Islet of Langerhans (tissue), 1 donor: ENCODE data around the gene LINGO1.

ENCODE experiments used
- FAIRE-seq: peaks from one replicate; lab custom pipeline; 2011; peaks lifted over from hg19 to GRCh38; lab: Jason Lieb, UNC

The LINGO1 gene

GRCh38 chr15:77633134-77633912, 611 bp upstream of the LINGO1 start:
- FAIRE-seq = no peak

- FAIRE-seq = no peak
These were observed 773 bp downstream of the LINGO1 start for GRCh38 chr15:77631745-77632533.

- FAIRE-seq = no peak
These were observed 1.6 kb downstream of the LINGO1 start for GRCh38 chr15:77630956-77631744.

DNA sequence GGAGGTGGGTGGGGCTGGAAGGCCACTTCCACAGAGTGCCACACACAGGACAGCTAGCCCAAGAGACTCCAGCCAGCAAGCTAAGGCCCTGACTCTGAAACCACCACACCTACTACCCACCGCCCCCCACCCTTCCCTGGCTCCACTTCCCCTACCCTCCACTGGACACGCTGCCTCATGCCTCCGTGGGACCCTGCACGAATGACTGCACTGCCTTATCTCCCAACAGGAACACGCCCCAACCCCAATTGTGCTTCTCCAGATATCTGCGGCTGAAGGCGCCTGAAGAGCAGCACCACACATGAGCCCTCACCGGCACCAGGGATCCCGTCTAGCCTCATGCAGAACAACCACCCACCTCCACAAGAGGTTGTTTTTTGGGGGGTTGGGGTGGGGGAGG, 2.7 kb downstream of the LINGO1 start:
- FAIRE-seq = no peak

DNA sequence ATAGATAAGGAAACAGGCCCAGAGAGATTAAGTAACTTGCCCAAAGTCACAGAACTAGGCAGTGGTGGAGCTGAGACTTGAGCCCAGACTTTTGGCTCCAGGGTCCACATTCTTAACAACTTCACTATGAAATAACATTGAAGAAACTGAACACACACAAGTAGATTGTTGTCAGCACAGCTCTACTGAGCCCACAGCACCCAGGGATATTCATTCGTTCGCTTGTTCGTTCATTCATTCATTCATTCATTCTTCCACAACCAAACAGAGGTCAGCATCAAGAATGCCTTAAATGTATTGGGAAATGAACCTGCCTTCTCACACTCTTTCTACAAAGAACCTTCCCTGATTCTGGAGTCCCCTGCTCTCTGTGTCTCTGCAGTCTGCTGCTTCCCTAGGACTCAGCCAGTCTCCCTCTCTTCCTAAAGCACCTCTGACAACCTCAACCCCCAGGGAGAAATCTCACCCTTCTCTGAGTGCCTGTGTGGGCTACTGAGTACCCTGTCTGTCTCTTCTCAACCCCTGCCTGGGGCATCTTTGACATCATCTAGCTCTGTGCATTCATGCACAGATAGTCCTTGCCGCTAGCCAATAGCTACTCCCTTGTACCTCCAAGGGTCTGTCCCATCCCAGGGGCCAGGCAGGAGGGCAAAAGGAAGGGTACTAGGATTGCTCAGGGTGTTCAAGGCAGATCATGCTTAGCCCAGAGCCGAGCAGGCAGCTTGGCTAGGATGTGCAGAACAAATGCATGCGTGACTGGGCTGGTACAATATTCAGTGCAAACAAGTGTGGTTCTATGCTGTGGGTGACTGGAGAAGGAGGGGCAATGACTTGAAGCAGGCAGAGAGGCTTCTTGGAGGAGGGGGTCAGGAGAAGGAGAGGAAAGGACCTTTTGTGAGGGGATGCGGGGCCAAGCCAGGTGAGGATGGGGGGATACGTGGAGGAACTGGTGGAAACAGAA, 3.4 kb downstream of the LINGO1 start:
- no peak for FAIRE-seq

DNA sequence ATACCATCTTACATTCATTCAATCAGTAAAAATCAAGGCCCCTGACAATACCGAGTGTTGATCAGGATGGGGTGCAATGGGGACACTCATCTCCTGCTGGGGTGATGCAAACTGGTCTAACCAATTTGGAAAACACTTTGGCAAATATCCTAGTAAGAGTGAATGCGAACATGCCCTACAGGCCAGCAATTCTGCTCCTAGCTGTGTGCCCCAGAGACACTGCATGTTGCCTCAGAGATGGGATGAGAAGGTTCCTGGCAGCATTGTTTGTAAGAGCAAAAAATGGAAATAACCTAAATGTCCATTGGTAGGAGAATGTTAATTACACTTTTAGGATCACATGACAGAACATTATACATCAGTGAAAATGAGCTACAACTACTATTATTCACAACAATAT, 4.7 kb downstream of the LINGO1 start:
- FAIRE-seq = no peak

DNA sequence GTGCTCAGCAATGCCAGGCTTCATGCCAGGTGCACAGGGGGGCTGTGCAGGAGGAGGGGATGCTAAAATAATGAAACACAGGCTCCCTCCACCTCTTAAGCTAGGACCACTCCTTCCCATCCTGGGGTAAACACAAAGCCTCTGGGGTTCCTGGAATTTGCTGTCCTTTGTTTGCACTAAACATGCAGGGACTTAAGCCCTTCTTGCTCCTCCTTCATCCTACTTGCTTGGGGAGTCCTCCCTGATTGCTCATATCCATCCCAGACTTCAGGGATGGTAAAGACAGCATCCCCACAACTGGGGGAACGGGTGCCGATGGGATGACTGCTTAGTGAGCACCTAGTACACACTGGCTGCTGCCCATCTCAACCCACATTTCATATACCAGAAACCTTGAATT, 5.1 kb downstream of the LINGO1 start:
- no peak for FAIRE-seq

DNA sequence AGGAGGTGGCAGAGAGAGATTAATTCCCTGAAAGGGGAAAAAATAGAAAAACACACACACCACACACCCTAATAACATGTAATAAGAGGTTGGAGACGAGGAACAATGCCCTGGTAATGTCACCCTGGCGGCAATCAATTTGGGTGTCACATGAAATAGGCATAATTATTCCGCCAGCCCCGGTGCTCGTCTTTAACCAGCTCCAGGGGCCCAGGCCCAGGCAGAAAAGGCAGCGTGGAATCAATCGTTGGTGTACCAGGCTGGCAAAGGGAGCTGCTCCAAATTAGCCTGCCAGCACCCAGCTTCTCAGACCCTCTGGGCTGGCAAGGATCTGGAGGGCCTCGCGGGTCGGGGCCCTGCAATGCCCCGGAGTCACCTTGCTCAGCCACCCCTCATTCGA, 5.6 kb downstream of the LINGO1 start:
- FAIRE-seq = no peak

- FAIRE-seq = no peak
These were observed 6.7 kb downstream of the LINGO1 start for GRCh38 chr15:77626002-77626401.

- FAIRE-seq = no peak
These were observed 7.3 kb downstream of the LINGO1 start for GRCh38 chr15:77625376-77625775.

DNA sequence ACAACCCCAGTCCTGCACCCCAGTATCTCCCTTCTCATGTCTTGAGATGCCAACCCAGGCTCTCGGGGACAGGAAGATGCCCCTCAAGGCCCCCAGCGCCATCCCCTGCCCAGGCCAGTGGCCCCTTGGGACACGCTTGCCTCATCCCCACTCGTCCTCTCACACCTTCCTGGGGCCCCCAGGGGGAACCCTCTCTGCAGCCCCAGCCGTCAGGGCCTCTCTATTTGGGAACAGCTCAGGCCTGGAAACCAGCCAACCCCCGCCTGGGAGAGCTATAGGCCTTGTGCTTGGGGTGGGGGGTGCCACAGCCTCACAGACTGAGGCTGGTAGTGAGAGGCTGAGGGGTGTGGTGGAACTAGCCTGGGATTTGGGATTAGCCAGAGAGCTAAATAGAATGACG, 7.8 kb downstream of the LINGO1 start:
- no peak for FAIRE-seq

DNA sequence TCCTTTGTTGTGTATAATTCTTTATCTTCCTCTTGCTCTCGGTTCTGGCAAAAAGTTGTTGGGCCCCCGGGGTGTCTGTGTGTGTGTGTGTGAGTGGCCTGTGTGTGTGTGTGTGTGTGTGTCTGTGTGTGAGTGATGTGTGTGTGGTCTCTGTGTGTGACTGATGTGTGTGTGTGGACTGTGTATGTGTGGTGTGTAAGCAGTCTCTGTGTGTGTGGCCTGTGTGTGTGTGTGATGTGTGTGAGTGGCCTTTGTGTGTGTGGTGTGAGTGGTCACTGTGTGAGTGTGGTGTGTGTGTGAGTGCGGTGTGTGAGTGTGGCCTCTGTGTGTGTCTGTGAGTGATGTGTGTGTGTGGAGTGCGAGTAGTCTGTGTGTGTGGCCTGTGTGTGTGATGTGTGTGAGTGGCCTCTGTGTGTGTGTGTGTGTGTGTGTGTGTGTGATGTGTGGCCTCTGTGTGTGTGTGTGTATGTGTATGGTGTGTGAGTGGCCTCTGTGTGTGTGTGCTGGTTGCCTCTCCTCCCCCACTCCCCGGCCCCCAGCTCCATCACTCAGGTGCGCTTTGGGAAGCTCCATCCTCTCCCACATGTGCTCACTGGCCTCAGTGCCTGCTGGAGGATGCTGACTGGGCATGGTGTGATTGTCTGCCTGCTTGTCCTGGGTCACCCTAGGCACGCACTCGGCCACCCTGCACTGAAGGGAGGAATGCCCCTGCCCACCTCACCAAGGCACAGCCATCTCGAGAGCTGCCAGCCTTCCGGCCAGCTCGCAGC, 8.8 kb downstream of the LINGO1 start:
- FAIRE-seq = no peak

DNA sequence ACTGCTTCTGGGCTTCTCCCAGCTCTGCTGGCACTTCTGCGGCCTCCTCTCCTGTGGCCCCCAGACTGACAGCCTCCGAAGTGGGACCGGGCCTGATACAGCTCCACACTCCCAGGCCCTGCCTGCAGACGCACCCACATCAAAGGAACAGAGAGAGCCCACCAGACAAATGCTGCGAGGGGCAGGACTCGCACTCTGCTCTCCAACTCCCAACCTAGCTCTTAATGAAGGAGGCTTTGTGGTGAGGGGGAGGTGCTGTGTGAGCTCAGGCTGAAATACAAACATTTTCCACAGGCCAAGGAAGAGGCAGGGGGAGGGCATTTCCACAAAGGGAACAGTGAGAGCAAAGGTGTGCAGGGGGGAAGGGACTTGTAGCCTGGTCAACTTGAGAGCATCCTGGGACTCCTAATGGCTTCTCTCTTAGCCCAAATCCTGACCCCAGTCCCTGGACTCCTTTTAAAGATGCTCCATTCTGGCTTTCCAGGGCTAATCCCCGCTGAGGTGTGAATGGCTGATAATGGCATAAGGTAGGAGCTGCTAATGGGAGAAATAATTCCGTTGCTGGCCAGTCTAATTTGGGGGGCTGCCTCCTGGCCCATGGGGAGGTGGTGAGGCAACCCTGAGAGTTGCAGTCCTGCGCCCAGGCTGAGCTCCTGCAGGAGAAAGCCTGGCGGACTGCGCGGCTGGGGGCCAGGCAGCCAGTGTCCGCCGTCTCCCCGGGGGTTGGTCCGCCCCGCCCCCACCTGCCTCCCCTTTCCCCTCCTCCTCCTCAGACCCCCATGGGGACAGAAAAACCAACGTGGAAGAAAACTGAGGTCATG, 9.6 kb downstream of the LINGO1 start:
- no peak for FAIRE-seq

DNA sequence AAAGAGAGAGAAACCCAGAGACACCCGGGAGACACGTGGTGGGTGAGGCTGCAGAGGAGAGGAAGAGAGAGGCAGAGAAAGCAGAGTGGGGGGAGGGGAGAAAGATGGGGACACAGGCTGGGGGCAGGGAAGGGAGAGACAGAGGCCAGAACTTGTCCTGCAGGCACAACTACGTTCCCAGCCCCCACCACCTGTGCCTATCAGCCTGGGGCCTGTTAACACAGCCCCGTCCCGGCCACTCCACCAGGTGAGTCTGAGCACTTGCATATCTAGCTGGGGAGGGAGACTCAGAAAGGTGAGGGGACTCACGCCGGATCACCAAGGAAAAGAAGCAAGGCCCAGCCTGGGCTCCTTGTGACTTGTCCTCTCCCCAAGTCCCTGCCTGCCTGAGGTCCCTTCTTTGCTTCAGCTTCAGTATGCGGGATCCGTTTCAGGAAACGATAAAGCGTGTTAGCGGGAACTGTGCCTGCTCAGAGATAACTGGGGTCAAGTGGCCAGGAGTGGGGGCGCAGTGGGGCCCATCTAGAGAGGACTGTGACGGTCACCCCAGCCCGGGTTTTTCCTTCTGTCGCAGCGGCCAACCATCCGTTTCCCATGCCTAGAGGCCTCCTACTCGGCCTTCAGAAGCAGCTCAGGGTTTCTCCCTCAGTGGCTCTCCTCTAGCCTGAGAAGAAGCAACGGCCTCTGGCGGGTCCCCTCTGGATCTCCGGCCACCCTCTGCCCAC, 10.3 kb downstream of the LINGO1 start:
- no peak for FAIRE-seq

- no peak for FAIRE-seq
These were observed 10.9 kb downstream of the LINGO1 start for GRCh38 chr15:77621847-77622208.

GRCh38 chr15:77620960-77621647, 11.6 kb downstream of the LINGO1 start:
- no peak for FAIRE-seq

GRCh38 chr15:77620297-77620696, 12.4 kb downstream of the LINGO1 start:
- no peak for FAIRE-seq

DNA sequence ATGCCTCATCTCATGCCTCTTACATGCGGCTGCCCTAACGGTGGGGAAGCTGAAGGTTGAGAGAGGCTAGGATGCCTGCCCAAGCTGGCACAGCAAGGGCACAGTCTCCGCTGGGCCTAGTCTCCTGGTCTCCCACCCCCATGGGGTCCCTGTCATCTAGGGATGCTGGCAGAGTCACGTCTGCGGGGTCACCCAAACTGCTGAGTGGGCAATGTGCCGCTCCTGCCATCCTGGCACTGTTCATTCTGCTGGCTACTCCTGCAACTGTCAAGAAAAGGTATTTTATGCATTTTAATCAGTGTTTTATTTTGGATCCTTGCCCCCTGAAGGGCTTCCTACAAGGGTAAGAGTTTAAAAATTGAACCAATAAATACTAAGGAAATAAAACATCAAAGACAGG, 12.8 kb downstream of the LINGO1 start:
- FAIRE-seq = no peak
